VCaP (cell line): ENCODE measurements around the gene ELMO1.

Source experiments
- H3K27ac ChIP-seq: fragments of 450-650 bp; 2 replicates; pipeline ENCODE4 v1.5.1; 2017
- TF ChIP-seq, protein P1 (sequence below): fragments of 450-650 bp; conservative IDR thresholded peaks from 2 replicates; pipeline ENCODE4 v1.5.1; 2017; ENCODE audit warnings: mild to moderate bottlenecking, moderate library complexity

The ELMO1 gene

DNA sequence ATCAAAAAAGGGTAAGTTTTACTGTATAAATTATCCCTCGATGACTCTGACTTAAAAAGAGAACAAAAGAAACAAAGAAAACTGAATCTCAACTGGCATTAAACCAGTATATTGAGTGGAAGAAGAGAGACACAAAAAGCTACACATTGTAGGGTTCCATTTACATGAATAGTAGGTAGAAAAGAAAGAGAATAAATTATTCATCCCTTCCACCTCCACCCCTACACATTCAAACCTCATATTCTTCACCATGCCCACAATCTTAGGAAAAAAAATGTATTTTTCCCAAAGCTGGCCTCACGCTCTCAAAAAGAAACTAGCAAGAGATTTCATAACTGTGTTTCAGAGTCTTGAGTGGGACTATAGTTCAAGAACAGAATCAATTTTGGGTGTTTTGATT lies 377.5 kb downstream of the ELMO1 start:
- TF ChIP-seq, protein P1, sequence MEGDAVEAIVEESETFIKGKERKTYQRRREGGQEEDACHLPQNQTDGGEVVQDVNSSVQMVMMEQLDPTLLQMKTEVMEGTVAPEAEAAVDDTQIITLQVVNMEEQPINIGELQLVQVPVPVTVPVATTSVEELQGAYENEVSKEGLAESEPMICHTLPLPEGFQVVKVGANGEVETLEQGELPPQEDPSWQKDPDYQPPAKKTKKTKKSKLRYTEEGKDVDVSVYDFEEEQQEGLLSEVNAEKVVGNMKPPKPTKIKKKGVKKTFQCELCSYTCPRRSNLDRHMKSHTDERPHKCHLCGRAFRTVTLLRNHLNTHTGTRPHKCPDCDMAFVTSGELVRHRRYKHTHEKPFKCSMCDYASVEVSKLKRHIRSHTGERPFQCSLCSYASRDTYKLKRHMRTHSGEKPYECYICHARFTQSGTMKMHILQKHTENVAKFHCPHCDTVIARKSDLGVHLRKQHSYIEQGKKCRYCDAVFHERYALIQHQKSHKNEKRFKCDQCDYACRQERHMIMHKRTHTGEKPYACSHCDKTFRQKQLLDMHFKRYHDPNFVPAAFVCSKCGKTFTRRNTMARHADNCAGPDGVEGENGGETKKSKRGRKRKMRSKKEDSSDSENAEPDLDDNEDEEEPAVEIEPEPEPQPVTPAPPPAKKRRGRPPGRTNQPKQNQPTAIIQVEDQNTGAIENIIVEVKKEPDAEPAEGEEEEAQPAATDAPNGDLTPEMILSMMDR, result no peak

DNA sequence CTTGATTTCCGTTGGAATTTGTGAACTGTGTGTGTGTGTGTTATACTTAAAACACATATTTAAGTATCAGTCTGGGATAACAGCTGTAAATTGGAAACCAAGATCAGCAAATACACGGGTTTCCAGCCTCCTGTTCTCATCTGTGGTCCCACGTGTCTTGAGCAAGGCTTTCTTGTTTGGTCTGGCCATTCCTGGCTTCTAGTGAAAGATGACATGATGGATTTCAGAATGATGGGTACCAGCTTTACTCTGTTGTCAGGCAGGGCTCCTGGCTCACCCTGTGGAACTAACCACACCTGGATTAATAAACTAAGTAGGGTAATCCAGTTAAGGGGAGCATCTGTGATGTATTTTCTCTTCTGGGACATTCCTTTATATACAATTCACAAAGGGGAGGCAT lies 378.2 kb downstream of the ELMO1 start:
- H3K27ac ChIP-seq, result no peak overlapping the region
- TF ChIP-seq, protein P1, result no peak

More for the DNA sequence above, 377.5 kb downstream of the ELMO1 start:
- H3K27ac ChIP-seq, result no peak overlapping the region

DNA sequence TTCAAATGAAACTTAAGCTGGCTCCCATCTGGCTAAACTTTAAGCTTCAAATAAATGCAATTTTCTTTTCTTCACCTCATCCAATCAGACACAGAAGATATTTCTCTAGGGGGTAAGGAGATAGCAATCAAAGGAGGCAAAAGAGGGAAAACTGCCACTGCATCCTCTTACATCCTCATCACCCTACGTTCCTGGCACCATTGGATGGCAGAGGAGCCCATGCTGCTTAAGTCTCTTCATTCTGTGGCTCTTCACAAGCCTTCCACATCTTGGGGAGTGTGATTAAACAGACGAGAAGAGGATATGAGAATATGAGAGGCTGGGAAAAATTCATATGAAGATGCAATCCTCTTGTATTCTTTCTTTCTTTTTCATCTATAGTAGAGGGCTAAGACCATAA lies 378.6 kb downstream of the ELMO1 start:
- TF ChIP-seq, protein P1, result no peak
- no peak overlapping the region for H3K27ac ChIP-seq

DNA sequence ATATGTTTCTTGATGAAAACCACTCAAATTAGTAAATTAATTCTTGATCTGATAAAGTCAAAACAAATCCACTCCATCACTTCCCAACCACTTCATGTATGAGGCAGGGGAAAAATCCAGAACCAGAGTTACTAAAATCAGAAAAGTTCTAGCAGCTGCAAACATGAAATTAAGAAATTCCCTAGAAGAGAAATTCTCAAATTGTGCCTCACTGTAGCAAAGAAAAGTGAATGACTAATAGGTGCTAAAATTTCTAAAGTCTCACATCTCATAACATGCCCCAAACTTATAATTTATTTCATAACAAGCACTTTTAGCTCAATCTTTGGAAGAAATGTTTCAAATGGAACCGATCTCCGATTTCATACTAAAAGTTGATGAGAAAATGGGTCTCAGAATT lies 379.3 kb downstream of the ELMO1 start:
- TF ChIP-seq, protein P1, result no peak
- no peak overlapping the region for H3K27ac ChIP-seq

DNA sequence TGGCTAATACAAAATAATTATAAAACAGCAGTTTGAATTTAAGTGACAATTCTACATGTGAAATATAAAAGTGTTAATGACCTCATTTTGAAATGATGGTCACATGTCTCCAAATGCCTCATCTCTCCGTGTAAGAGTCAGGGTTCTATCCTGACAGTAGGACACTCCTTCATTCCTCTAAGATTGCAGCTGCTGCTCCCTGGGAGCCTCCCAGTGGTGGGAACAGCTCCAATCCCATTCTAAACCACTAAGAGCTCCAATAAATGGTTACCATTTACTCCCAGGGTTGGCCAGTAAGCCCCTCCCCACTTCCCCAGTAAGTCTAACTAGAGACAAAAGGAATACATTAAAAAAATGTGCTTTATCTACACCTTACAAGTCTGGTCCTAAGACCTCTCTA lies 379.8 kb downstream of the ELMO1 start:
- TF ChIP-seq, protein P1, result no peak
- no peak overlapping the region for H3K27ac ChIP-seq

DNA sequence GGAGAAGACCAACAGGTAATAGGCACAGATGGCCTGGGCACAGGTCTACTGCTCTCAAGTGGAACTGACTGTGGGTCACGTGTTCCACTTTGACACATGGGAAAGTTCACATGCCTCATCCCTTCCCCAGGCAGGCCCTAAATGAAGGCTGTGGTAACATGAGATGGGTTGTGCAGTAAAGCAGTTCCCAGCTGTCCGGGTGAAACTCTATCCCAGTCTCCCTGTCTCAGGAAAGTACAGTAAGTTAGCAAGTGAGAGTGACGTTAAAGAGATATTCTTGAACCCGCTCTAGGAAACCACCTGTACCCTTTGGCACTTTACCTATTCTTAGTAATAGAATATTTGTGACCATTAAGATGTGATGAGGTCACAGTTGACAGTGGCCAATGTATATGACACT lies 380.6 kb downstream of the ELMO1 start:
- no peak overlapping the region for H3K27ac ChIP-seq
- TF ChIP-seq, protein P1, result no peak

DNA sequence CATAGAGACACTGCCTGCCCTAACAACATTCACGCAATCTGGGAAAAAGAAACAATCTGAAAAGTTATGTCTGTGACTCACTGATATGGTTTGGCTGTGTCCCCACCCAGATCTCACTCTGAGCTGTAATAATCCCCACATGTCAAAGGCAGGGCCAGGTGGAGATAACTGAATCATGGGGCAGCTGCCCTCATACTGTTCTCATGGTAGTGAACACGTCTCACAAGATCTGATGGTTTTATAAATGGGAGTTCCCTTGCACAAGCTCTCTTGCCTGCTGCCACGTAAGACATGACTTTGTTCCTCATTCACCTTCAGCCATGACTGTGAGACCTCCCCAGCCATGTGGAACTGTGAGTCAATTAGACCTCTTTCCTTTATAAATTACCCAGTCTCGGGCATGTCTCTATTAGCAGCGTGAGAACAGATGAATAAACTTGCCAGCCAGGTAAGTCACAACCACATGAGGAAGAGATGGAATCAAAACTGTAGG lies 382.8 kb downstream of the ELMO1 start:
- TF ChIP-seq, protein P1, result no peak

DNA sequence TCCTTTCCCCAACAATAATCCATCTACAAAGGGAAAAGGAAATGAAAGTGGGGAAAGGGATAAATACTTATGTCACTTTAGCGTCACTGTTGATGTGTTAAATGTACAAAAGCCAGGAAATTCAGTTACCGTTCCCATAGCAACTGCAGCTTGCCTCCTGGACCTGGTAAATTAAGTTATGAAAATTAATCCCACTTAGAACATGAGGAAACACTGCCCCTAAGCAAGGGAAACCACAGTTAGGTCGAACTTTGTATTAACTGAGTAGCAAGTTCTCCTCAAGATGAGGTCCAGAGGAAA lies 386.2 kb downstream of the ELMO1 start:
- H3K27ac ChIP-seq, result no peak overlapping the region
- TF ChIP-seq, protein P1, result no peak

More for the DNA sequence above, 382.8 kb downstream of the ELMO1 start:
- no peak overlapping the region for H3K27ac ChIP-seq
